Measurements from ENCODE around the gene MLLT6.

MLLT6 gene

GRCh38 chr17:38746004-38746848 lies 41.2 kb downstream of the MLLT6 start:
- peak overlapping the region; percentile 88 for H3K4me3 ChIP-seq (replicated peaks; ENCODE audit: low read depth, low read length)
- no peak for DNase-seq (ENCODE audit: extremely low read depth, low read depth)
- TF ChIP-seq CTCF (IDR thresholded peaks at IDR 0.05; ENCODE audit: low read depth, low read length, missing control alignments): no peak

GRCh38 chr17:38746849-38747462 lies 41.9 kb downstream of the MLLT6 start:
- no peak for TF ChIP-seq CTCF (IDR thresholded peaks at IDR 0.05; ENCODE audit: low read depth, low read length, missing control alignments)
- DNase-seq (ENCODE audit: extremely low read depth, low read depth): no peak
- H3K4me3 ChIP-seq (replicated peaks; ENCODE audit: low read depth, low read length): peak overlapping the region; percentile 88

GRCh38 chr17:38747463-38748148 lies 42.5 kb downstream of the MLLT6 start:
- peak overlapping the region; percentile 88 for H3K4me3 ChIP-seq (replicated peaks; ENCODE audit: low read depth, low read length)
- TF ChIP-seq CTCF (IDR thresholded peaks at IDR 0.05; ENCODE audit: low read depth, low read length, missing control alignments): no peak
- DNase-seq (ENCODE audit: extremely low read depth, low read depth): no peak

- TF ChIP-seq CTCF (IDR thresholded peaks at IDR 0.05; ENCODE audit: low read depth, low read length, missing control alignments): no peak
- H3K4me3 ChIP-seq (replicated peaks; ENCODE audit: low read depth, low read length): peak within 1 kb of the TSS; percentile 99
- peak; percentile 72 for DNase-seq (ENCODE audit: extremely low read depth, low read depth)
Measured at GRCh38 chr17:38748149-38748891, 43.2 kb downstream of the MLLT6 start, which contains the start of gene PCGF2. Gene PCGF2 (minus strand): TSS chr17:38748336. CDS start chr17:38740402, 7,934 bp downstream.

GRCh38 chr17:38748892-38749222 lies 43.8 kb downstream of the MLLT6 start:
- peak overlapping the region; percentile 99 for H3K4me3 ChIP-seq (replicated peaks; ENCODE audit: low read depth, low read length)
- TF ChIP-seq CTCF (IDR thresholded peaks at IDR 0.05; ENCODE audit: low read depth, low read length, missing control alignments): no peak
- DNase-seq (ENCODE audit: extremely low read depth, low read depth): no peak

Data from HFF-Myc (cell line).